Right lobe of liver (tissue), 4 donors: ENCODE results near the gene RAC2.

Experiments used
- CTCF ChIP-seq, 4 donors: fragments of 200-600 bp in 3 of 4; fragments of 450-650 bp in 1 of 4; IDR thresholded peaks; one replicate each; pipeline versions ENCODE4 v1.5.1 to v1.8.0; 2016 to 2022; ENCODE audit warnings: antibody characterized with exemption in 4 of 4, mild to moderate bottlenecking in 2 of 4
- POLR2A ChIP-seq: fragments of 450-650 bp; IDR thresholded peaks from one replicate; pipeline ENCODE4 v1.6.1; 2017; ENCODE audit warnings: antibody characterized with exemption, mild to moderate bottlenecking
- donor health status: DM: no; HTN: no; CAD: no.
- donor health status: DM: no; HTN: no; CAD: no.
- donor health status: DM: no; HTN: yes; CAD: no.

GRCh38 chr22:37229805-37230672 is 14.0 kb downstream of the RAC2 start:
- no peak for TF ChIP-seq POLR2A
- TF ChIP-seq CTCF (IDR thresholded peaks at IDR 0.05) = no peak
